K562 (cell line): ENCODE data around the gene C2orf69. TPM values are rescaled to one million over a fixed set of nuclear protein-coding genes. Genes with fewer than 3 reads are reported as not detected.

Experiments used
- ATAC-seq: fragments of 200-7000 bp; cut with Tn5 transposase; 3 replicates; pipeline ENCODE4 v1.9.1; 2020; ENCODE audit warnings: moderate library complexity
- BruUV-seq: library from RNA; stranded (reverse); fragments of 400-500 nt; replicated peaks from 2 replicates; lab custom pipeline; 2021; lab: Mats Ljungman, UMichigan
- CTCF ChIA-PET: fragments of 300-600 bp; formaldehyde crosslinking; extraction: SDS; loops from one replicate; lab custom pipeline; 2021; ENCODE audit warnings: low intra/inter-chr PET ratio; lab: Yijun Ruan, JAX
- POLR2A ChIA-PET: fragments of 300-600, 350-650 bp; sonication (Branson Sonifier 250); formaldehyde crosslinking; extraction: SDS; loops from one replicate; lab custom pipeline; 2021; ENCODE audit warnings: antibody characterized with exemption, inconsistent platforms; lab: Yijun Ruan, JAX
- DNase-seq, 4 experiments: peaks; one replicate each; pipeline versions ENCODE4 v3.0.0 to v3.0.0-alpha.2; 2011 to 2018; ENCODE audit warnings: low spot score in 3 of 4, mixed read lengths in 3 of 4; ENCODE audit errors: extremely low read depth in 1 of 4
- FAIRE-seq: peaks from 2 replicates; lab custom pipeline; 2011; peaks lifted over from hg19 to GRCh38; lab: Jason Lieb, UNC
- H2AFZ ChIP-seq: 2 replicates; pipeline ENCODE4 v1.6.0; 2011; ENCODE audit warnings: low read depth, low read length, control low read depth, inconsistent platforms
- H3K27ac ChIP-seq: fragments of 200-600 bp; 3 replicates; pipeline ENCODE4 v1.8.0; 2011; ENCODE audit warnings: low read depth, mild to moderate bottlenecking, control low read depth, inconsistent platforms, low read length, moderate library complexity, mixed read lengths; ENCODE audit errors: extremely low read depth
- H3K27me3 ChIP-seq, 2 experiments: fragments of 300-600 bp in 1 of 2; 2 replicates in 1 of 2; 3 replicates in 1 of 2; pipeline versions ENCODE4 v1.6.0 to v1.8.0; 2011; ENCODE audit warnings: inconsistent platforms in 2 of 2, low read length in 2 of 2, mild to moderate bottlenecking in 1 of 2, mixed read lengths in 1 of 2, moderate library complexity in 1 of 2; ENCODE audit not compliant: control insufficient read depth in 2 of 2, insufficient read depth in 2 of 2
- H3K36me3 ChIP-seq: fragments of 300-600 bp; 3 replicates; pipeline ENCODE4 v1.8.0; 2011; ENCODE audit warnings: mild to moderate bottlenecking, low read length, inconsistent platforms; ENCODE audit not compliant: control insufficient read depth, insufficient read depth
- H3K4me1 ChIP-seq, 2 experiments: fragments of 200-600 bp in 1 of 2; replicated peaks in 1 of 2; 2 replicates in 1 of 2; 3 replicates in 1 of 2; pipeline versions ENCODE4 v1.5.1 to v1.8.0; 2011; ENCODE audit warnings: inconsistent platforms in 2 of 2, low read length in 2 of 2, mild to moderate bottlenecking in 1 of 2, mixed read lengths in 1 of 2, moderate library complexity in 1 of 2; ENCODE audit not compliant: control insufficient read depth in 2 of 2, insufficient read depth in 2 of 2
- H3K4me2 ChIP-seq: 2 replicates; pipeline ENCODE4 v1.6.1; 2011; ENCODE audit warnings: low read length, control low read depth, inconsistent platforms, mixed read lengths; ENCODE audit not compliant: insufficient read depth
- H3K4me3 ChIP-seq: fragments of 200-600 bp; sonication (generic), shearing (Covaris generic); 2 replicates; pipeline ENCODE4 v1.5.1; 2016; ENCODE audit warnings: control low read depth, inconsistent platforms
- H3K79me2 ChIP-seq: fragments of 200-600 bp; 3 replicates; pipeline ENCODE4 v1.8.0; 2011; ENCODE audit warnings: low read length, inconsistent platforms; ENCODE audit not compliant: control insufficient read depth, insufficient read depth
- H3K9ac ChIP-seq, 2 experiments: 2 replicates each; pipeline versions ENCODE4 v1.6.0 to v1.6.1; 2011; ENCODE audit warnings: low read depth in 2 of 2, low read length in 2 of 2, control low read depth in 1 of 2, inconsistent platforms in 1 of 2, mild to moderate bottlenecking in 1 of 2, mixed read lengths in 1 of 2; ENCODE audit not compliant: insufficient read depth in 1 of 2
- H3K9me1 ChIP-seq: one replicate; pipeline ENCODE4 v1.6.0; 2011; ENCODE audit warnings: inconsistent platforms, mild to moderate bottlenecking, low read length, moderate library complexity; ENCODE audit not compliant: control insufficient read depth, insufficient read depth
- H3K9me3 ChIP-seq: replicated peaks from 2 replicates; pipeline ENCODE4 v1.5.1; 2011; ENCODE audit warnings: low read depth, low read length, inconsistent platforms; ENCODE audit not compliant: control insufficient read depth, insufficient read depth
- H4K20me1 ChIP-seq: replicated peaks from 2 replicates; pipeline ENCODE4 v1.6.1; 2011; ENCODE audit warnings: low read length, inconsistent platforms, mixed read lengths; ENCODE audit not compliant: control insufficient read depth, insufficient read depth
- BDP1 ChIP-seq: IDR thresholded peaks from 3 replicates; pipeline ENCODE4 v1.6.1; 2011; ENCODE audit not compliant: insufficient read length, insufficient read depth
- CCNT2 ChIP-seq: IDR thresholded peaks from 2 replicates; pipeline ENCODE4 v1.6.1; 2011; ENCODE audit warnings: borderline replicate concordance, low read depth, mild to moderate bottlenecking, moderate library complexity, mixed read lengths, low read length; ENCODE audit not compliant: insufficient read length; ENCODE audit errors: extremely low read depth
- CXXC5 ChIP-seq: fragments of 250-450 bp; sonication (Bioruptor Pico); IDR thresholded peaks from 2 replicates; pipeline ENCODE4 v1.8.0; 2022; ENCODE audit warnings: inconsistent platforms, mild to moderate bottlenecking, moderate library complexity
- KDM5B ChIP-seq: fragments of 200-600 bp; sonication (generic); IDR thresholded peaks from 2 replicates; pipeline ENCODE4 v1.6.1; 2012; ENCODE audit warnings: low read depth, mild to moderate bottlenecking, moderate library complexity, low read length, control low read depth, inconsistent platforms; ENCODE audit not compliant: insufficient replicate concordance
- ZFP36 ChIP-seq: fragments of 150-350 bp; IDR thresholded peaks from 2 replicates; pipeline ENCODE4 v1.6.1; 2018; ENCODE audit warnings: low read length, low read depth; ENCODE audit not compliant: partially characterized antibody
- WGBS: fragments of 100-300 bp; shearing (Covaris generic); methylation state at CpG from one replicate; pipeline ENCODE4 v1.1.6; 2016; ENCODE audit warnings: low coverage, mixed read lengths; ENCODE audit not compliant: insufficient coverage; ENCODE audit errors: missing lambda C conversion rate; 5-methylcytosine and 5-hydroxymethylcytosine counted together
- in situ Hi-C: fragments of 300-500 bp; cut with MboI; formaldehyde crosslinking; loops from 4 replicates; pipeline ENCODE4 v1.15.0; 2018; ENCODE audit warnings: inconsistent platforms, mixed read lengths
- intact Hi-C: fragments of 100-400 bp; cut with micrococcal nuclease; formaldehyde crosslinking; loops from 2 replicates; pipeline ENCODE4 v1.14.2; 2022
- polyA plus RNA-seq, 8 experiments: library from polyadenylated mRNA; depleted of rRNA in 4 of 8; stranded (reverse) in 5 of 8; unstranded in 3 of 8; fragments of >200 nt; fragmentation: Nextera tagmentation in 2 of 8; fragmentation: Illumina TruSeq in 1 of 8; extraction: Ambion mirVana in 2 of 8; extraction: Trizol in 1 of 8; gene quantifications; 2 replicates each; pipeline versions ENCODE4 v1.2.1 to v1.2.3, GENCODE V29; 2011 to 2014; ENCODE audit warnings: inconsistent platforms in 1 of 8, missing spikeins in 1 of 8
- total RNA-seq, 7 experiments: library from RNA; depleted of rRNA in 6 of 7; stranded (reverse); fragments of >200 nt in 6 of 7; fragmentation: Illumina TruSeq in 2 of 7; extraction: Trizol in 2 of 7; gene quantifications; 2 replicates each; pipeline versions ENCODE4 v1.2.1 to v1.2.3, GENCODE V29; 2011 to 2021; ENCODE audit warnings: low replicate concordance in 1 of 7
- TF ChIP-seq, protein P1 (sequence below): sonication (generic); formaldehyde crosslinking; IDR thresholded peaks from 2 replicates; pipeline ENCODE4 v1.8.0; 2022; ENCODE audit warnings: missing genetic modification reagents, mild to moderate bottlenecking, borderline replicate concordance

C2orf69 gene
- total and polyA plus RNA-seq, 9 of the 15 experiments (the other 6 are each of a cell fraction or from before 2014, with no cell fraction given), result 3.4 to 9.8 (median 5.7) TPM

DNA sequence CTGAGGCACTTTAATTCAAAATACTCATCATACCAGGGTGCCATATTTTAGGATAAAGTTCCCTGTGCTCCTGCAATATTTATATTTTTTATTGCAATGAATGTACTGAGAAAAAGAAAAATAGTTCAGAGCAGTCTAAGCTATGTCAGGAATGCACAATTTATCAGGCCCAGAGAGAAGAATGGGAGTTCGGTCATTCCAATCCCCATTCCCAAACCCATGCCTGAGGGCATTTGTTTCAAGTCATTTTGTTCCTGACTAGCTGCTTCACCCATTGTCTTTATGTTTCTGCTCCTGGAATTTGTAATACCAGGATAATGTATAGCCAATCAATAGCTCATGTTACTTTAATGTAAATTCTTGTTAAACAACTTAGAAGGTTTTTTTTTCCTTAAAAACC lies 35.7 kb upstream of the C2orf69 start:
- Histone ChIP-seq H3K9me1 (no peaks in the 10 kb centered on the region), H3K79me2 (no peaks in the 10 kb centered on the region), H3K27ac (no peak overlapping the region), H3K36me3 (no peaks in the 10 kb centered on the region), H4K20me1 (no peaks in the 10 kb centered on the region), H3K4me3 (no peak overlapping the region), H3K9me3 (no peaks in the 10 kb centered on the region; the same call in 1 of the 2 replicates), H3K27me3 (no peaks in the 10 kb centered on the region), H3K4me2 (no peak overlapping the region), H2AFZ (no peak overlapping the region), H3K4me1 (no peaks in the 10 kb centered on the region), H3K9ac (no peak overlapping the region)
- no peak for TF ChIP-seq KDM5B
- TF ChIP-seq ZFP36, result no peak
- TF ChIP-seq, protein P1, sequence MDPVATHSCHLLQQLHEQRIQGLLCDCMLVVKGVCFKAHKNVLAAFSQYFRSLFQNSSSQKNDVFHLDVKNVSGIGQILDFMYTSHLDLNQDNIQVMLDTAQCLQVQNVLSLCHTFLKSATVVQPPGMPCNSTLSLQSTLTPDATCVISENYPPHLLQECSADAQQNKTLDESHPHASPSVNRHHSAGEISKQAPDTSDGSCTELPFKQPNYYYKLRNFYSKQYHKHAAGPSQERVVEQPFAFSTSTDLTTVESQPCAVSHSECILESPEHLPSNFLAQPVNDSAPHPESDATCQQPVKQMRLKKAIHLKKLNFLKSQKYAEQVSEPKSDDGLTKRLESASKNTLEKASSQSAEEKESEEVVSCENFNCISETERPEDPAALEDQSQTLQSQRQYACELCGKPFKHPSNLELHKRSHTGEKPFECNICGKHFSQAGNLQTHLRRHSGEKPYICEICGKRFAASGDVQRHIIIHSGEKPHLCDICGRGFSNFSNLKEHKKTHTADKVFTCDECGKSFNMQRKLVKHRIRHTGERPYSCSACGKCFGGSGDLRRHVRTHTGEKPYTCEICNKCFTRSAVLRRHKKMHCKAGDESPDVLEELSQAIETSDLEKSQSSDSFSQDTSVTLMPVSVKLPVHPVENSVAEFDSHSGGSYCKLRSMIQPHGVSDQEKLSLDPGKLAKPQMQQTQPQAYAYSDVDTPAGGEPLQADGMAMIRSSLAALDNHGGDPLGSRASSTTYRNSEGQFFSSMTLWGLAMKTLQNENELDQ (CRISPR knock-in tag), result no peak
- no peak for TF ChIP-seq CCNT2
- TF ChIP-seq BDP1, result no peak
- no peak for TF ChIP-seq CXXC5 (CRISPR knock-in tag)
- no TSS peak for BruUV-seq
- in situ Hi-C loops (no loop called here), intact Hi-C loops (no loop called here)
- FAIRE-seq (no peak), DNase-seq (no peak), ATAC-seq (no peak)
- 10% methylated on average over 1 of the region's 1 CpG for WGBS
- POLR2A ChIA-PET, result no interaction called here
- CTCF ChIA-PET, result no interaction called here
